OCI-LY7 (cell line): Measurements from ENCODE around the gene CPEB4.

ENCODE experiments used
- EZH2phosphoT487 ChIP-seq: fragments of 200-600 bp; sonication (generic); IDR thresholded peaks from 2 replicates; pipeline ENCODE4 v1.6.1; 2018; ENCODE audit warnings: low read depth, borderline replicate concordance, mild to moderate bottlenecking, mixed run types, antibody characterized with exemption, low read length, moderate library complexity, mixed read lengths
- TF ChIP-seq, protein P1 (sequence below): fragments of 200-600 bp; sonication (generic); conservative IDR thresholded peaks from 2 replicates; pipeline ENCODE4 v1.5.1; 2014; ENCODE audit warnings: mild to moderate bottlenecking, antibody characterized with exemption, low read length, moderate library complexity, mixed read lengths

DNA sequence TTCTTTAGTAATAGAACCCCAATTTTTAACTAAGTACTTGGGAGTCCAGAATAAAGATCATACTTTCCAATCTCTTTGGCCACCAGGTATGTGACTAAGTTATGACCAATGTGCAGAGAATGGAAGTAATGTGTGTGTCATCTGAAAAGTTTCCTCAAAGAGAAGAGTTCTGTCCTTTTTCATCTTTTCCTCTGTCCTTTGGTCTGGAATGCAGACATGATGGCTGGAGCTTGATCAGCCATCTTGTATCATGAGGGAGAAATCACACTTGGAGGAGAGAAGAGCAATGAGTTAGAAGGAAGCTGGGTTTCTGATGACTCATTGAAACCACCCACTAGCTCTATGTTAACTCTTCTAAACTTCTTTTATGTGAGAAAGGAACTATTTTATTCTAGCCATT is 5.5 kb upstream of the CPEB4 start:
- TF ChIP-seq, protein P1, sequence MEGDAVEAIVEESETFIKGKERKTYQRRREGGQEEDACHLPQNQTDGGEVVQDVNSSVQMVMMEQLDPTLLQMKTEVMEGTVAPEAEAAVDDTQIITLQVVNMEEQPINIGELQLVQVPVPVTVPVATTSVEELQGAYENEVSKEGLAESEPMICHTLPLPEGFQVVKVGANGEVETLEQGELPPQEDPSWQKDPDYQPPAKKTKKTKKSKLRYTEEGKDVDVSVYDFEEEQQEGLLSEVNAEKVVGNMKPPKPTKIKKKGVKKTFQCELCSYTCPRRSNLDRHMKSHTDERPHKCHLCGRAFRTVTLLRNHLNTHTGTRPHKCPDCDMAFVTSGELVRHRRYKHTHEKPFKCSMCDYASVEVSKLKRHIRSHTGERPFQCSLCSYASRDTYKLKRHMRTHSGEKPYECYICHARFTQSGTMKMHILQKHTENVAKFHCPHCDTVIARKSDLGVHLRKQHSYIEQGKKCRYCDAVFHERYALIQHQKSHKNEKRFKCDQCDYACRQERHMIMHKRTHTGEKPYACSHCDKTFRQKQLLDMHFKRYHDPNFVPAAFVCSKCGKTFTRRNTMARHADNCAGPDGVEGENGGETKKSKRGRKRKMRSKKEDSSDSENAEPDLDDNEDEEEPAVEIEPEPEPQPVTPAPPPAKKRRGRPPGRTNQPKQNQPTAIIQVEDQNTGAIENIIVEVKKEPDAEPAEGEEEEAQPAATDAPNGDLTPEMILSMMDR: no peak
- no peak for TF ChIP-seq EZH2phosphoT487
